ACC112 (cell line): Measurements from ENCODE around the gene EYA2.

Experiments
- H2AFZ ChIP-seq: fragments of 200-600 bp; sonication (generic); one replicate; pipeline ENCODE4 v1.6.0; 2017; ENCODE audit warnings: antibody characterized with exemption, low read length; ENCODE audit not compliant: unreplicated experiment
- H3K27ac ChIP-seq: fragments of 200-600 bp; sonication (generic); 2 replicates; pipeline ENCODE4 v1.5.1; 2014; ENCODE audit warnings: low read depth, mild to moderate bottlenecking, antibody characterized with exemption, low read length, moderate library complexity
- H3K27me3 ChIP-seq: fragments of 200-600 bp; sonication (generic); 2 replicates; pipeline ENCODE4 v1.6.1; 2014; ENCODE audit warnings: mild to moderate bottlenecking, antibody characterized with exemption, low read length, moderate library complexity, mixed read lengths; ENCODE audit not compliant: insufficient read depth
- H3K36me3 ChIP-seq: fragments of 200-600 bp; sonication (generic); 2 replicates; pipeline ENCODE4 v1.6.1; 2016; ENCODE audit warnings: mild to moderate bottlenecking, antibody characterized with exemption, low read length, moderate library complexity, mixed read lengths; ENCODE audit not compliant: insufficient read depth
- H3K4me1 ChIP-seq: fragments of 200-600 bp; sonication (generic); one replicate; pipeline ENCODE4 v1.6.1; 2016; ENCODE audit warnings: low read length, mixed read lengths; ENCODE audit not compliant: insufficient read depth, unreplicated experiment, control insufficient read depth
- H3K4me3 ChIP-seq: fragments of 200-600 bp; sonication (generic); 2 replicates; pipeline ENCODE4 v1.5.1; 2014; ENCODE audit warnings: mild to moderate bottlenecking, low read depth, low read length
- H3K79me2 ChIP-seq: fragments of 200-600 bp; sonication (generic); one replicate; pipeline ENCODE4 v1.6.0; 2016; ENCODE audit warnings: low read length; ENCODE audit not compliant: control insufficient read depth, unreplicated experiment, insufficient read depth

Gene EYA2

DNA sequence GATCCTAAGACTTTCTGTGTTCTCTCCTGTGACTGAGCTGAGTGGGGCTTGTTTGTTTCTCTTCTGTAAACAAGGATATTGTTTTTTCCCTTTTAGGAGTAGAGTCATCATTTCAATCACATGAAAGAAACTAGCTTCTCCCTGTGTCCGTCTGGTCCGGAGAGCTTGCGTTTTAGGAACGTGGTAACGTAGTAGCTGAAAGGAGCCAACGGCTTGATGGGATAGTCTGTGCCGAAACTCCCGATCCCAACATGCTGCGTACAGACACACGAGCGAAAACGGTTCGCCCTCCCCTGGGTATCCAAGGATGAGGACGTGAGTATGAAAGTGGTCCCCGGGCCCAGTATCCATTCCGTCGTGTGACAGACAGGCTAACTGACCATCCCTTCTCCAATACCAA, 315.3 kb downstream of the EYA2 start:
- Histone ChIP-seq H3K27ac (no peak overlapping the region), H3K36me3 (peaks cover 20% of the 10 kb centered on the region; the same call in 1 of the 2 replicates), H3K4me1 (peaks cover 6% of the 10 kb centered on the region), H3K4me3 (no peak overlapping the region), H2AFZ (no peak overlapping the region), H3K79me2 (no peaks in the 10 kb centered on the region), H3K27me3 (no peaks in the 10 kb centered on the region)

DNA sequence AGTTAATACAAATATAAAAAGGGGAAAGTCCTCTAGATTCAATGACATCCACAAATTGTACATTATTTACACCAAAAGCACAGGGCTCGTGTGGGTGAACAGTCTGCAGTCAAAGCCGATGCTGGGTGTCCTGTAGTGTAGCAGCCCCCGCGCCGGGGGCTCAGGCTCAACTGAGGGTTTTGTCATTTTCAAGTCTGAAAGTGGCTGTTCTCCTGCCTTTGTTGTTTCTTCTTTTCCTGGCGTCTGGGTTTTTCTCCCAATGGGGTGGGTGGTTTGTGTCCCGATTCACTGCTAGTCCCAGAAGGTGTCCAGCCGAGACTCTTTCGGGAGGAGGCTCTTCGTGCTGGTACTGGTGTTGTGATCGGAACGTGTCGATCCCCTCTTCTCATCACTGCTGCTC, 315.8 kb downstream of the EYA2 start:
- Histone ChIP-seq H3K27ac (no peak overlapping the region), H2AFZ (no peak overlapping the region), H3K79me2 (no peaks in the 10 kb centered on the region), H3K36me3 (peaks cover 21% of the 10 kb centered on the region; the same call in 1 of the 2 replicates), H3K4me1 (peaks cover 5% of the 10 kb centered on the region), H3K27me3 (no peaks in the 10 kb centered on the region), H3K4me3 (no peak overlapping the region)

DNA sequence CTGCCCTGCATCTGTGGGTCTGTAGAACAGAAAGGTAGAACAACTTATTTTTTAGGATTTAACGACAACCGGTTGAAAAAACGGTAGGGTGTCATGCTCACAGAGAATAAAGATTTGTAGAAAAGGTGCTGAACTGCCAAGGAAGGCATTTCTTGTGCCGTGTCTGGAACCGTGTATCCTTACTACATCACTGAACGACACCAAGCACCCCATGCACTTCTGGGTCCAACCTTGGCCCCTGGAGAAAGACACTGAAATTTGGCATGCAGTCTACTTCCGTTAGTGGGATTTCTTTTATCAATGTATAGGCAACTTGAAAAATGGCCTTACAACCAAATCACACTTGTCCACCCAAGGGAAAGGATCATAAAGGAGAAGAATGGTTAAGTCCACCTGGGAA, 316.4 kb downstream of the EYA2 start:
- Histone ChIP-seq H3K36me3 (peaks cover 25% of the 10 kb centered on the region), H3K4me1 (peaks cover under 1% of the 10 kb centered on the region), H3K4me3 (no peak overlapping the region), H2AFZ (no peak overlapping the region), H3K27ac (no peak overlapping the region), H3K27me3 (no peaks in the 10 kb centered on the region), H3K79me2 (no peaks in the 10 kb centered on the region)

DNA sequence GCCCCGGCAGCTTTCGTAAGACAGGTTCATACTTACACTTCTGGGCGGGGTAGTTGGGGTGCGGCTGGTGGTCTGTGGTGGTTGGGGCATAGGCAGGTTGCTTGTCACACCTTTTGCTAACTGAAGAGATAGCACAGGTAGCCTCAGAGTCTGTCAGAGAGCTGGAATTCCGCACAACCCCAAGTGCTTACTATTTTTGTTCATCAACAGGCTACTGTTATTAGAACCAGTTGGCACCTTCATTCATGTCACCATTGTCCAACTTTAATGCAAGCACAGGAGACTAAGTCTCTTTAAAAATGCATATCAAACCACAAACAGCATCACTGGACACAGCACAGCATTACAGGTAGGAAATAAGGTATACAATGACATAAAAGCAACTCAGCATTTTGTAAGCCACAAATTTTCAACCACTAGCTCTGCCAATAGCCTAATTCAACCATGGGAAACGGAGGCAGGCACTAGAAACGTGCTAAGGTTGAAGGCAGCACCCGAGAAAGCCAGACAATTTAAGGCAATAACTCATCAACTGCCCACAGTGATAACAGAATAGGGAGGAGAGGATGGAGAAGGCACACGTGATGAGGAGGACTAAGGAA, 318.1 kb downstream of the EYA2 start:
- Histone ChIP-seq H3K4me1 (no peaks in the 10 kb centered on the region), H3K79me2 (no peaks in the 10 kb centered on the region), H3K27me3 (no peaks in the 10 kb centered on the region), H2AFZ (no peak overlapping the region), H3K36me3 (peaks cover 25% of the 10 kb centered on the region), H3K27ac (no peak overlapping the region), H3K4me3 (no peak overlapping the region)

DNA sequence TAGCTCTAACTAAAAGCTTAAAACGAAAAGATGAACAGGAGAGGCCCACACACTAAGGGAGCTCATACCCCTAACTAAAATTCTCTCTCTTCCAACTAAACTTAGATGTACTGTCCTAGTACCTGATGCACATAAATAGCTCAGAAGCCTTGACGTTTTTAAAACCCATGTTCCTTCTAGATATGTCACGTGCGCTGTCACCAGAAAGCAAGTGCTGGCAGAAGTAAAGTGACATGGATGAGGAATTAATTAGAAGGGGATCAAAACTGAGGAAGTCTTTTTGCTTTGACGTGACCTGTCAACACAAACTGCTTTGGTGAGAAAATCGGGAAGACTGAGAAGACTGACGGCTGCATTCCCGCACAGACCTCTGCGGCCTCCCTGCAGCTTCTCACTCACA, 319.3 kb downstream of the EYA2 start:
- H3K27me3 ChIP-seq: no peaks in the 10 kb centered on the region
- no peak overlapping the region for H3K27ac ChIP-seq
- no peaks in the 10 kb centered on the region for H3K79me2 ChIP-seq

DNA sequence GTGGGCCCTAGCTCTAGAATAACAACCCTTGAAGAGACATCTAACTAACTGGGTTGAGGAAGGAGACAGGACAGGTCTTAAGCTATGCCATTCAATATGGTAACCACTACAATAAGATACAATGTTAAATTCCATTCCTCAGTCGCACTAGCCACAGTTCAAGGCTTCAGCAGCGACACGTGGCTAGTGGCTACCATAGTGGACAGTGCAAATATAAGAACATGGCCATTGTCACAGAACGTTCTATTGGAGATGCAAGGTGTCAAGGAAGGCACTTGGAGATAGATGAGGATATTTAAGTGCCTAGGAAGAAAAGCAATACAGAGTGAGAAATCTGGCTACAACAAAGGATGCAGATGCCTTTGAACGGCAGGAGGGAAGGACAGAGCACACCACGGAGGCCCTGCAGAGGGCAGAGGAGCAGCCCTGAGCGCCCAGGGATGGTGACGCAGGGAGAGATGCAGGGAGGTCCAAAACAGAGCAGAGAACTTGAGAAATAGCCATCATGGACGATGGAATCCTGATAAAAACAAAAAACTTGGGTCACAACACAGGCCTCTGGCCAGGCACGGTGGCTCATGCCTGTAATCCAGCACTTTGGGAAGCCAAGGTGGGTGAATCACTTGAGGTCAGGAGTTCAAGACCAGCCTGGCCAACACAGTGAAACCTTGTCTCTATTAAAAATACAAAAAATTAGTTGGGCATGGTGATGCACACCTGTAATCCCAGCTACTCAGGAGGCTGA, 321.2 kb downstream of the EYA2 start:
- Histone ChIP-seq H3K4me3 (no peak overlapping the region), H3K27ac (no peak overlapping the region), H3K27me3 (no peaks in the 10 kb centered on the region), H2AFZ (no peak overlapping the region), H3K4me1 (no peaks in the 10 kb centered on the region), H3K36me3 (peaks cover 24% of the 10 kb centered on the region), H3K79me2 (no peaks in the 10 kb centered on the region)

More for the DNA sequence above, 319.3 kb downstream of the EYA2 start:
- Histone ChIP-seq H3K4me1 (no peaks in the 10 kb centered on the region), H3K4me3 (no peak overlapping the region), H2AFZ (no peak overlapping the region), H3K36me3 (peaks cover 25% of the 10 kb centered on the region)

DNA sequence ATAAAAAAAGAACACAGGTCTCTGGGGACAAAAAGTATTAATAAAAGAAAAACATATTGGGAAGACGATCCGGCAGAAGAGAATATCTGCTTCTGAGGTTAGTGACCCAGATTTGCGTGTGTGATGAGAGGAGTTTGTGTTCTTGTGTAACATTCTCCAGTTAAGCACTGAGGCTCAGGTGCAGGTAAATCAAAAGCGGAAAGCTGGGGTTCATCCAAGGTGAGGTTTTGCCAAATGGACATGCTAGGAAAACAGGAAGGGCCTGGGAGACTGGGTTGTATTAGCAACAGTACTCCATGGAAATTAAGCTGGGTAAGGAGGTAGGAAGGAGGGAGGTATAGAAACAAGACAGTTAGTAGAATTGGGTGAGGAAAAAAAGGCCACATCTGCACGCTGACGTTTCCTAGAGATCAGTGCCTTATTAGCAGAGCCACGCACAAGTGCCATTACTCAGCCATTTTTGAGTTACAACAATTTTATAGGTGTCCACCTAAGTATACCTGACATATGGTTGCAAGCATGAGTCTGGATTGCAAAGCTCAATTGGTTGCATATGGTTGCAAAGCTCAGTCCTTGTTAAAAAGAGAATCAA, 322.3 kb downstream of the EYA2 start:
- no peak overlapping the region for H3K27ac ChIP-seq
- no peak overlapping the region for H2AFZ ChIP-seq
- H3K27me3 ChIP-seq: no peaks in the 10 kb centered on the region
- no peak overlapping the region for H3K4me3 ChIP-seq
- no peaks in the 10 kb centered on the region for H3K79me2 ChIP-seq
- H3K36me3 ChIP-seq: peaks cover 27% of the 10 kb centered on the region
- H3K4me1 ChIP-seq: no peaks in the 10 kb centered on the region

DNA sequence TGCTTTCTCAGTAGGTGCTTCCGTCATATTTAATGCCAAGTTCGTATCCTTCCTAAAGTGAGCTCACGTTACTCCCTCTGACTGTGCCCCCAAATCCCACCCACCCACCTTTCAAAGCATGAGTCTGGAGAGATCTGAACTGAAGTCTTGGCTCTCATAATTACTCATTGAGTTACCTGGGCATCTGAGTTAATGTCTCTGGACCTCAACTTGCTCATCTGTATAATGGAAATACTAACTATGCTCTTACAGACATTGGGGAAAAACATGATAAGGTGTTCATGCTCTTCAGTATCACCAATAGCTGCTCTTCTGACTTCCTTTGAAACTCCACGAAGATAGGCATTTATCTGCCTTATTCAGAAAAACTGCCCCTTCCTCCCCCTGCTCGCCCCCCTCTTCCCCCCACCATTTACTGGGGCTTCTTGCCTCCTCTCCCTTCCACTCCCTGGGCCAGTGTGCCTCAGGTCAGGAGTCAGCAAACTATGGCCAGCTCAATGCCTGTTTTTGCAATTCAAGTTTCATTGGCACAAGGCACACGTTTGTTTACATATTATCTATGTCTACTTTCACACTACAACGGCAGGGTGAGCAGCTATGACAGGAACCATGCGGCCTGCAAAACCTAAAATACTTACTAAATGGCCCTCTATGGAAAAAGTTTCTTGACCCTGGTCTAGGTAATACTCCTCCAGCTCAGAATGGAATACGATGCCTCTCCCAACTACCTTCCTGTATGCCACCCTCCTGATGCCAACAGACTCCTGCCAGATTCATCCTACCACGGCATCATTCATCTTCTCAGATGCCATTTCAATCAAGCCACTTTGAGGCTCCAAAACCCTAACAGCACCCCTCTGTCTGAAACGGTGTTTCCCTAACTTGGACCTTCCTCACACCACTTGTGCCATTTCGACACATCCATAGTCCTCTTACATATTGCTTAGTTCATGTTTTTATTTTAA, 323.1 kb downstream of the EYA2 start:
- H3K79me2 ChIP-seq: no peaks in the 10 kb centered on the region
- no peak overlapping the region for H2AFZ ChIP-seq
- H3K27me3 ChIP-seq: no peaks in the 10 kb centered on the region
- H3K4me3 ChIP-seq: no peak overlapping the region
- peaks cover 26% of the 10 kb centered on the region for H3K36me3 ChIP-seq
- no peaks in the 10 kb centered on the region for H3K4me1 ChIP-seq
- H3K27ac ChIP-seq: no peak overlapping the region

DNA sequence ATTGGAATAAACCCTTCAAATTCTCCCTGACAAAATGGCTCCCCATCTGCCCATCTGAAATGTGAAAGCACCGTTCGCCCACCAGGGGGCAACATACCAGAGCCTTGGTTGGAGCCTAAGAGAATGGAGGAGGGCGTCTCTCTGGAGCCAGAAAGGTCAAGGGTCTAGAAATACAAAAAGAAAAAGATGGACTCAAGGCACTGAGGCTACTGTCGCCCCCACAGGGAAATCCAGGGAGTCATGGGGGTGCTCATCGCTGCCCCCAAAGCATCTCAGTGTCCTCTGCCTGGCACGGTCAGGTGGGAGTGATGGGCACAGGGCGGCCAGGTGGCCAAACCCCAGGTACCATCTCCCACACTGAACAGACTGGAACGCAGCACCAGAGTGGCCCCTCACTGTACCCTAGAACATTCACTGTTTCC, 325.5 kb downstream of the EYA2 start:
- Histone ChIP-seq H3K4me1 (no peaks in the 10 kb centered on the region), H3K36me3 (peaks cover 22% of the 10 kb centered on the region), H3K27ac (no peak overlapping the region), H3K27me3 (no peaks in the 10 kb centered on the region), H3K79me2 (no peaks in the 10 kb centered on the region), H2AFZ (no peak overlapping the region), H3K4me3 (no peak overlapping the region)

DNA sequence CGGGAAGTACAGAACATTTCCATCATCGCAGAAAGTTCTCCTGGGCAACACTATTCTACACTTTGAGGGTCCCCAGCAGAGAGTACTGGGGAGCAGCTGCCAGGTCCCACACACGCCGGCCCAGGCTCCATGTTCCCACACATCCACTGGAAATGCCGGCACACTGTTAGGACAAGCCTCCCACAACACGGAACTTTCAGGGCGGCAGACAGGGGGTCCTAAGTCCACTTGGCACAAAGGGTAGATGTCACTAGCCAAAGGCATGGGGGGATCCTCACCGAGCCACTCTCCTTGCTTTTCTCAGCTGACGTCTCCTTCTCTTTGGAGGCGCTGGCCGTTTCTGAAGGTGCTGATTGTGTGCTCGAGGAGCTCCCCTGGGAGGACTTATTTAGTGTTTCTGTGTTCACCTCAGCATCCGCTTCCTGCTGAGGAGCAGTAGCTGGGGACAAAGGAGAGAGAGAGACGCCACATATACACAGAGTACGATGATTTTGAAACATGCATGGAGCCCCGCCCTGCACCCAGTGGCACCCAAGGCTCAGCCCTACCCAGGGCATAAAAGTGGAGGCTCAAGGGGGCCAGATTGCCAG, 326.5 kb downstream of the EYA2 start:
- Histone ChIP-seq H3K4me3 (no peak overlapping the region), H3K27ac (no peak overlapping the region), H3K27me3 (no peaks in the 10 kb centered on the region), H3K79me2 (no peaks in the 10 kb centered on the region), H2AFZ (no peak overlapping the region), H3K4me1 (no peaks in the 10 kb centered on the region), H3K36me3 (peaks cover 17% of the 10 kb centered on the region; the same call in 1 of the 2 replicates)
